IMR-90 (cell line): ENCODE data around the gene TK2. TPM values are rescaled to one million over a fixed set of nuclear protein-coding genes. Genes with fewer than 3 reads are reported as not detected.
A peak's percentile ranks its signal among the peaks of the same experiment; 100 is the strongest.

Experiments used
- ATAC-seq: fragments of 200-7000 bp; cut with Tn5 transposase; 2 replicates; pipeline ENCODE4 v1.9.1; 2020; ENCODE audit warnings: low read depth, mild to moderate bottlenecking, moderate library complexity
- BruUV-seq: library from RNA; stranded (reverse); fragments of 400-500 nt; replicated peaks from 2 replicates; lab custom pipeline; 2021; lab: Mats Ljungman, UMichigan
- CTCF ChIA-PET: fragments of 300-600 bp; formaldehyde crosslinking; extraction: SDS; loops from one replicate; lab custom pipeline; 2021; ENCODE audit warnings: antibody characterized with exemption; lab: Yijun Ruan, JAX
- POLR2A ChIA-PET: fragments of 300-600 bp; sonication (Branson Sonifier 250); formaldehyde crosslinking; loops from one replicate; lab custom pipeline; 2022; ENCODE audit warnings: antibody characterized with exemption; ENCODE audit not compliant: unreplicated experiment; lab: Charles Lee
- DNase-seq: peaks from one replicate; pipeline ENCODE4 v3.0.0; 2013
- H2AFZ ChIP-seq: replicated peaks from 2 replicates; pipeline ENCODE3; 2013; ENCODE audit warnings: low read length, mild to moderate bottlenecking; ENCODE audit not compliant: poor library complexity
- H2AK5ac ChIP-seq: 2 replicates; pipeline ENCODE4 v1.6.1; 2013; ENCODE audit warnings: low read depth, low read length, inconsistent platforms
- H2AK9ac ChIP-seq: replicated peaks from 2 replicates; pipeline ENCODE3; 2013; ENCODE audit warnings: mild to moderate bottlenecking, low read depth, low read length, moderate library complexity; ENCODE audit not compliant: poor library complexity
- H2BK120ac ChIP-seq: 2 replicates; pipeline ENCODE4 v1.6.1; 2013; ENCODE audit warnings: low read depth, low read length, inconsistent platforms
- H2BK15ac ChIP-seq: 3 replicates; pipeline ENCODE4 v1.6.1; 2013; ENCODE audit warnings: low read depth, low read length, inconsistent platforms
- H2BK20ac ChIP-seq: 2 replicates; pipeline ENCODE4 v1.6.1; 2013; ENCODE audit warnings: low read depth, mild to moderate bottlenecking, inconsistent platforms, low read length, moderate library complexity
- H2BK5ac ChIP-seq: 2 replicates; pipeline ENCODE4 v1.6.1; 2013; ENCODE audit warnings: mild to moderate bottlenecking, low read depth, low read length, inconsistent platforms; ENCODE audit not compliant: poor library complexity, severe bottlenecking
- H3K14ac ChIP-seq: replicated peaks from 2 replicates; pipeline ENCODE4 v1.6.1; 2013; ENCODE audit warnings: low read depth, low read length, inconsistent platforms
- H3K18ac ChIP-seq: 2 replicates; pipeline ENCODE4 v1.6.1; 2013; ENCODE audit warnings: low read depth, low read length, control low read depth
- H3K23ac ChIP-seq: 2 replicates; pipeline ENCODE4 v1.6.1; 2013; ENCODE audit warnings: low read depth, low read length, inconsistent platforms
- H3K27ac ChIP-seq: 2 replicates; pipeline ENCODE4 v1.5.1; 2013; ENCODE audit warnings: mild to moderate bottlenecking, control low read depth, low read length; ENCODE audit not compliant: insufficient read depth
- H3K27me3 ChIP-seq: 2 replicates; pipeline ENCODE4 v1.6.1; 2013; ENCODE audit warnings: low read length; ENCODE audit not compliant: control insufficient read depth, insufficient read depth
- H3K36me3 ChIP-seq: 2 replicates; pipeline ENCODE4 v1.6.1; 2013; ENCODE audit warnings: low read length, mixed read lengths; ENCODE audit not compliant: control insufficient read depth, insufficient read depth
- H3K4ac ChIP-seq: 2 replicates; pipeline ENCODE4 v1.6.1; 2013; ENCODE audit warnings: low read depth, low read length, inconsistent platforms
- H3K4me1 ChIP-seq: 2 replicates; pipeline ENCODE4 v1.6.1; 2013; ENCODE audit warnings: low read length, mixed read lengths; ENCODE audit not compliant: control insufficient read depth, insufficient read depth
- H3K4me2 ChIP-seq: 2 replicates; pipeline ENCODE4 v1.6.1; 2013; ENCODE audit warnings: low read depth, mild to moderate bottlenecking, control low read depth, low read length, moderate library complexity
- H3K4me3 ChIP-seq: 2 replicates; pipeline ENCODE4 v1.5.1; 2013; ENCODE audit warnings: low read depth, mild to moderate bottlenecking, control low read depth, low read length, moderate library complexity; ENCODE audit not compliant: insufficient read depth
- H3K56ac ChIP-seq: 2 replicates; pipeline ENCODE4 v1.6.1; 2013; ENCODE audit warnings: low read length, inconsistent platforms; ENCODE audit not compliant: insufficient read depth; ENCODE audit errors: extremely low read depth
- H3K79me1 ChIP-seq, 2 experiments: 2 replicates each; pipeline ENCODE4 v1.6.1; 2013; ENCODE audit warnings: low read length in 2 of 2, inconsistent platforms in 1 of 2, low read depth in 1 of 2
- H3K9ac ChIP-seq: 2 replicates; pipeline ENCODE4 v1.6.1; 2013; ENCODE audit warnings: low read depth, low read length, control low read depth
- H3K9me1 ChIP-seq: 2 replicates; pipeline ENCODE4 v1.6.1; 2013; ENCODE audit warnings: low read length, inconsistent platforms; ENCODE audit not compliant: insufficient read depth
- H3K9me3 ChIP-seq: 2 replicates; pipeline ENCODE4 v1.6.1; 2013; ENCODE audit warnings: low read length; ENCODE audit not compliant: control insufficient read depth, insufficient read depth
- H4K20me1 ChIP-seq: 2 replicates; pipeline ENCODE4 v1.6.1; 2013; ENCODE audit warnings: low read length, inconsistent platforms; ENCODE audit not compliant: insufficient read depth
- H4K5ac ChIP-seq: 2 replicates; pipeline ENCODE4 v1.6.1; 2013; ENCODE audit warnings: mild to moderate bottlenecking, low read depth, low read length, control low read depth
- H4K8ac ChIP-seq, 2 experiments: 2 replicates each; pipeline ENCODE4 v1.6.1; 2013; ENCODE audit warnings: low read depth in 2 of 2, low read length in 2 of 2, control low read depth in 1 of 2, inconsistent platforms in 1 of 2
- H4K91ac ChIP-seq: 2 replicates; pipeline ENCODE4 v1.6.1; 2013; ENCODE audit warnings: low read depth, low read length, inconsistent platforms; ENCODE audit not compliant: insufficient read depth
- BHLHE40 ChIP-seq: fragments of 150-350 bp; IDR thresholded peaks from 2 replicates; pipeline ENCODE4 v1.6.1; 2016; ENCODE audit warnings: mild to moderate bottlenecking, low read depth, low read length
- ELK1 ChIP-seq: fragments of 150-350 bp; IDR thresholded peaks from 2 replicates; pipeline ENCODE4 v1.6.1; 2016; ENCODE audit warnings: low read depth, mild to moderate bottlenecking, low read length, moderate library complexity, borderline replicate concordance
- FOS ChIP-seq: fragments of 150-350 bp; IDR thresholded peaks from 2 replicates; pipeline ENCODE4 v1.6.1; 2016; ENCODE audit warnings: low read depth, low read length
- MAFK ChIP-seq: IDR thresholded peaks from 2 replicates; pipeline ENCODE4 v1.6.1; 2012; ENCODE audit warnings: low read depth, low read length, improper control_type of control experiment
- MXI1 ChIP-seq: IDR thresholded peaks from 2 replicates; pipeline ENCODE4 v1.6.1; 2012; ENCODE audit warnings: low read depth, mild to moderate bottlenecking, low read length, moderate library complexity, borderline replicate concordance
- NFE2L2 ChIP-seq: fragments of 150-350 bp; IDR thresholded peaks from 2 replicates; pipeline ENCODE4 v1.6.1; 2016; ENCODE audit warnings: low read depth, mild to moderate bottlenecking, low read length
- POLR2A ChIP-seq: IDR thresholded peaks from 2 replicates; pipeline ENCODE4 v1.6.1; 2012; ENCODE audit warnings: mild to moderate bottlenecking, low read depth, low read length
- RFX5 ChIP-seq: IDR thresholded peaks from 2 replicates; pipeline ENCODE4 v1.8.0; 2012; ENCODE audit warnings: low read depth, mild to moderate bottlenecking, low read length, moderate library complexity
- USF2 ChIP-seq: fragments of 150-350 bp; IDR thresholded peaks from 2 replicates; pipeline ENCODE4 v1.6.1; 2017; ENCODE audit warnings: mild to moderate bottlenecking, antibody characterized with exemption, low read length, low read depth
- WGBS, 2 experiments: methylation state at CpG; one replicate each; pipeline versions ENCODE4 v1.1.5 to v1.1.7; 2013; ENCODE audit warnings: missing lambda C conversion rate in 2 of 2; ENCODE audit not compliant: insufficient read length in 1 of 2; ENCODE audit errors: extremely low coverage in 2 of 2; 5-methylcytosine and 5-hydroxymethylcytosine counted together
- dilution Hi-C: fragments of 300-500 bp; cut with HindIII; formaldehyde crosslinking; loops from one replicate; pipeline ENCODE4 v1.14.3; 2018; ENCODE audit warnings: low sequenced_read_pairs; ENCODE audit not compliant: unreplicated experiment
- in situ Hi-C: fragments of 300-500 bp; cut with MboI; formaldehyde crosslinking; loops from 3 replicates; pipeline ENCODE4 v1.14.3; 2019; ENCODE audit warnings: low sequenced_read_pairs, inconsistent platforms, mixed read lengths
- intact Hi-C: fragments of 100-400 bp; cut with micrococcal nuclease; formaldehyde crosslinking; loops from 2 replicates; pipeline ENCODE4 v1.10.0; 2022
- polyA plus RNA-seq, 3 experiments: library from polyadenylated mRNA; depleted of rRNA; stranded (reverse); fragments of >200 nt; gene quantifications; 2 replicates each; pipeline ENCODE4 v1.2.3, GENCODE V29; 2012; ENCODE audit warnings: low replicate concordance in 1 of 3
- total RNA-seq: library from RNA; depleted of rRNA; stranded (reverse); fragments of >200 nt; gene quantifications from 2 replicates; pipeline ENCODE4 v1.2.3, GENCODE V29; 2012

The TK2 gene
- total and polyA plus RNA-seq, 2 of the 4 experiments (the other 2 are of a cell fraction): 14.7 to 16.5 TPM

- H4K5ac ChIP-seq: no peak overlapping the region
- H3K4me2 ChIP-seq: no peak overlapping the region
- BruUV-seq: no TSS peak
- peaks cover 2% of the 10 kb centered on the region; the same call in 1 of the 2 replicates for H3K36me3 ChIP-seq
- no peak overlapping the region for H3K9ac ChIP-seq
- TF ChIP-seq RFX5 (no peak), POLR2A (no peak), MAFK (no peak), NFE2L2 (no peak), MXI1 (no peak), ELK1 (no peak), USF2 (no peak), FOS (no peak), BHLHE40 (no peak)
- no peaks in the 10 kb centered on the region for H3K27me3 ChIP-seq
- ATAC-seq: no peak
- in situ Hi-C loops: no loop called here
- peak overlapping the region; percentile 51; the same call in 1 of the 2 replicates for H2AK5ac ChIP-seq
- no peak overlapping the region for H3K56ac ChIP-seq
- no peak overlapping the region for H4K8ac ChIP-seq
- no peak overlapping the region for H3K14ac ChIP-seq
- ChIA-PET POLR2A (no interaction called here), CTCF (no interaction called here)
- no peaks in the 10 kb centered on the region; the same call in 1 of the 2 replicates for H4K20me1 ChIP-seq
- H2AK9ac ChIP-seq: peak overlapping the region; percentile 37
- H3K23ac ChIP-seq: no peak overlapping the region
- peak overlapping the region; percentile 36; the same call in 1 of the 2 replicates for H2BK20ac ChIP-seq
- no peak overlapping the region for H3K4me3 ChIP-seq
- dilution Hi-C loops: no loop called here
- H3K9me3 ChIP-seq: no peaks in the 10 kb centered on the region
- DNase-seq: no peak
- peaks cover 3 to 43% of the 10 kb centered on the region in 2 experiments; a peak in 3 of 4 replicates for H3K79me1 ChIP-seq
- peaks cover 38% of the 10 kb centered on the region for H3K9me1 ChIP-seq
- peaks cover 31% of the 10 kb centered on the region for H3K4me1 ChIP-seq
- no peak overlapping the region for H4K91ac ChIP-seq
- H2BK5ac ChIP-seq: no peak overlapping the region
- peak overlapping the region; percentile 31; the same call in 1 of the 2 replicates for H3K4ac ChIP-seq
- no peak overlapping the region for H2AFZ ChIP-seq
- H3K18ac ChIP-seq: no peak overlapping the region
- H3K27ac ChIP-seq: no peak overlapping the region
- no peak overlapping the region for H2BK15ac ChIP-seq
- 95% methylated on average over 4 of the region's 11 CpGs; no CpG with 5 or more reads in 1 of the 2 experiments for WGBS, 2 experiments
- intact Hi-C loops: no loop called here
- peak overlapping the region; percentile 11; the same call in 1 of the 2 replicates for H2BK120ac ChIP-seq
Measured at GRCh38 chr16:66519482-66520373, 30.2 kb downstream of the TK2 start.
